Stimulated activated CD4-positive, alpha-beta T cell treated with anti-CD3 and anti-CD28 coated beads, Interleukin-12 subunit alpha, Interleukin-12 subunit beta, amount 100 ng/mL, for 4 hours (primary cell): ENCODE measurements around the gene CMTM4.
"Not testable (repeated sequence)": the region's sequence is repeated elsewhere in the genome, so short reads cannot be mapped to it uniquely, and the experiment has no call there.

ENCODE experiments used
- DNase-seq: peaks from one replicate; pipeline ENCODE4 v3.0.0-alpha.2; 2020

CMTM4 gene

GRCh38 chr16:66611911-66612310 lies 84.6 kb downstream of the CMTM4 start:
- DNase-seq, result not testable (repeated sequence)

GRCh38 chr16:66610111-66610820 lies 86.3 kb downstream of the CMTM4 start:
- no peak for DNase-seq

GRCh38 chr16:66609139-66609510 lies 87.4 kb downstream of the CMTM4 start:
- DNase-seq, result no peak

DNA sequence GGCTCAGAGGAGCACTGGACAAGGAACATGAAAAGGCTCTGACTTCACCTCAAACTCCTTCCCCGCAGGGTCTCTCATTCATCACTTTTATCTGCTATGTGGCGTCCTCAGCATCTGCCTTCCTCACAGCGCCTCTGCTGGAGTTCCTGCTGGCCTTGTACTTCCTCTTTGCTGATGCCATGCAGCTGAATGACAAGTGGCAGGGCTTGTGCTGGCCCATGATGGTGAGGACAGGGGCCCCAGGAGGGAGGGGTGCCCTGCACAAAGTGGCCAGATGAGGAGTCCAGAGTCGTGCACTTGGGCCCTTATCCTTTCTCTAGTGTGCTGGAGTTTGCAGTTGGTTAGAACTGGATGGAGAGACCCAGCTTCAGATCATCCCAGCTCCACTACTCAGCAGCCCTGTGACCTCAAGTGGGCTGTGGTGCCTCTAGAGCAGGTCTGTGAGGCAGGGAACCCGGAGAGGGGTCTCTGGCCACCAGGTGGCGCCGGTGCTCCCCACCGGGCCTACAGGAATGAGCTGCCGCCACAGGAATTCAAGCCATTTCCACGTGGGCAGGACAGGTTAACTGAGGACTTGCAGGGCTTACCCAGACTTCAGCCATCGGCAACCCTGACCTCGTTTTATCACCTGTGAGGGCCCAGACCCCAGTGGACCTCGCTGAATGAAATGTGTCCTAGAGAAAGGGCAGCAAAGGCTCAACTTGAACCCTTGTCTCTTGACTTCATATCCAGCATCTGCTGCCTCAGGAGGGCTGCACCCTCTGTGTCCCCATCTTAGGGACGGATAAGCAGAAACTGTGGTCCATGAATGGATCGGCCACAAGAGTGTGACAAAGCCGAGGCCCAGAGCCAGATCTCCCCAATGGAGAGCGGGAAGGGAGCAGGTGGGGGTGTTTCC lies 88.1 kb downstream of the CMTM4 start:
- DNase-seq, result peak; percentile 87

DNA sequence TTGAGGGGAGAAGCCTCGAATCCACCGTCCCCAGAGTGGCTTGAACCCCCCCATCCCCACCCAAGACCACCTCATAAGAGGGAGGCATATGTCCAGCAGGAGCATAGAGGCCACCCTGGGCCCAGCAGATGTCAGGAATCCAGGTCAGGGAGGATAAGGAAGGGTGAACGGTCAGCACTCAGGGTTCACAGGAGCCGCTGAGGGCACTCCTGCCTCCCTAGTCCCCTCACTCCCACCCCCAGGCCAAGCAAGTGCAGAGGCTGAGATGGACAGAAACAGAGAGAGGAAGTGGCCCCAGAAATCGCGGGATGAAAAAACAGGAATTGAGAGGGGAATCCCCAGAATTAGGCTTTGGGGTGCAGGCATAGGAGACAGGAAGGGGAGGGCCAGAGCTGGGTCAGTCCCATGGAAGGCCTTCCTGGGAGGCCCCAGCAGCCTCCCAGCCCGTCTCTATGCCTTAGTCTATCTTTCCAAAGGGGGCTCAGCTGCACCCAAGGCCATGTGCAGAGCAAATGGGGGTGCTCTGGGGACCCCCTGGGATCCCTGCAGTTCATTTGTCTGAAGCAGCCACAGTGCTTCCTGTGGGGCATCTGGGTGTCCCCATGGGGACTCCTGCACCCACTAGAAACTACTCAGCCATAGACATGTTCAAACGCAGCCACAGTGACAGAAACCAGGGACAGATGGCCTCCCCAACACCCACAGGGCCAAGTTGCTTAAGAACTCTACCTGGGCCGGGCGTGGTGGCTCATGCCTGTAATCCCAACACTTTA lies 90.4 kb downstream of the CMTM4 start:
- DNase-seq, result no peak

- DNase-seq, result peak; percentile 31
These were observed 91.2 kb downstream of the CMTM4 start for GRCh38 chr16:66605177-66605978.

- peak; percentile 75 for DNase-seq
These were observed 92.0 kb downstream of the CMTM4 start, which contains the start of gene CMTM3 for GRCh38 chr16:66604376-66605176. TSS of gene CMTM3 (plus strand) at chr16:66604704. CDS start at chr16:66604806, 102 bp downstream.

- peak; percentile 54 for DNase-seq
These were observed 92.8 kb downstream of the CMTM4 start for GRCh38 chr16:66603537-66604375.

DNA sequence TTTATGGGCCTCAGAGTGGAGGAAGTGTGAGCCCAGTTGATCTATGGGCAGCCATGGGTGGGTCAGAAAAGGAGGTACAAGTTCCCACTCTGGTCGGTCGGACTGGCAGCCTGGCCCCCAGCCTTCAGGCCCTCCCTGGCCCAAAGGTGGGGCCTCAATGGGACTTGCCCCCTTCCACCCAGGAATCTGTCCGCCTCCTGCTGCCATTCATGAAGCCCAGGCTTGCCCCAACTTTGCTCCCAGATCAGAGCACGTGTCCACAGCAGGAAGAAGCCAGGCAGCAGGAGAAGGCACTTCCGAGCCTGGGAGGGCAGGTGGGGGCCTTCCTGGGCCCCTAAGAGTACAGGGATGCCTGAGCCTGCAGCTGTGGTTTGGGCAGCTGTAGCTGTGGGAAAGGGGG lies 95.1 kb downstream of the CMTM4 start:
- no peak for DNase-seq

DNA sequence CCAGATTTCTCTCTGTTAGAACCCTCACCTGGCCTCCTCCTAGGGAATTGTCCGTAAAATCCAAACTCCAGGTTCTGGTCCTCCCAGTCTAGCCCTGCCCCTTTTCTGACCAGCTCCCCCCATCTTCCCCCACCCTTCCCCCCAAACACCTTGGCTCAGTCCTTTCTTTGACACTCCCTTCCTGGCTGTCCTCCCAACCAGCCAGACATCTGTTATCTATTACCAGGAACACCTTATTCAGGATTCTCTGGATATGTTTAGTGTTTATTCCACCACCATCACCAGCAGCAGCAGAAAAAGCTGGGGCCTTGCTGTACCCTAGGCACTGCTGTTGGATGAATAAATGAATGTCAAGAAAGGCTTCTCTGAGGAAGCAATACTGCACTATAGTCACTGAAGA lies 96.1 kb downstream of the CMTM4 start:
- no peak for DNase-seq

- no peak for DNase-seq
These were observed 96.8 kb downstream of the CMTM4 start for GRCh38 chr16:66599726-66600125.

GRCh38 chr16:66598111-66598510 lies 98.4 kb downstream of the CMTM4 start:
- no peak for DNase-seq

DNA sequence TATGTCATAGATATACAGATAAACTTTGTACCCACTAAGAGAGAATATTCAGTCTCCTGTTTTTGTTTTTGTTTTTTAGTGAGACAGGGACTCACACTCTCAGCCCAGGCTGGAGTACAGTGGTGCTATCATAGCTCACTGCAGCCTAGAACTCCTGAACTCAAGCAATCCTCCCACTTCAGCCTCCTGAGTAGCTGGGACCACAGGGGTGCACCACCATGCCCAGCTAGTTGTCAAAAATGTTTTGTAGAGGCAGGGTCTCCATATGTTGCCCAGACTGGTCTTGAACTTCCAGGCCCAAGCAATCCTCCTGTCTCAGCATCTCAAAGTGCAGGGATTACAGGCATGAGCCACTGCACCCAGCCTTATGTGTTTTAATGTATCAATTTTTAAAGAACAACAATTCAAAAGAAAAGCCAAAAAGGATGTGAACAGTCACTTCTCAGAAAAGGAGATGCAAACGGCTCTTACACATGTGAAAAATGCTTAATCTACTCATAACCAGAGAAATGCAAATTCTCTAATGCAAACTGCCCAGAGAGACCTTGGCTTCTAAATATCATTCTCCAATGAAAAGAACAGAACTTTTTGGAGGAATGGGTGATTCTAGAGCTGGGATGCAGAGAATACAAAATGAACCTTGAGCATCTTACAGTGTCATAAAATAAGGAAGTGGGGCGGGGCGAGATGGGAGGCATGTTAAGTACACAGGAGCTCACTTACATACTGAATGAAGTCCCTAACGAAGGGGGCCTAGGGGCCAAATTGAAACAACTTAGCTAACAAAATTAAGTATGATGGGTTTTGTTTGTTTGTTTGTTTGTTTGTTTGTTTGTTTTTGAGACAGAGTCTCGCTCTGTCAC lies 99.3 kb downstream of the CMTM4 start:
- no peak for DNase-seq

DNA sequence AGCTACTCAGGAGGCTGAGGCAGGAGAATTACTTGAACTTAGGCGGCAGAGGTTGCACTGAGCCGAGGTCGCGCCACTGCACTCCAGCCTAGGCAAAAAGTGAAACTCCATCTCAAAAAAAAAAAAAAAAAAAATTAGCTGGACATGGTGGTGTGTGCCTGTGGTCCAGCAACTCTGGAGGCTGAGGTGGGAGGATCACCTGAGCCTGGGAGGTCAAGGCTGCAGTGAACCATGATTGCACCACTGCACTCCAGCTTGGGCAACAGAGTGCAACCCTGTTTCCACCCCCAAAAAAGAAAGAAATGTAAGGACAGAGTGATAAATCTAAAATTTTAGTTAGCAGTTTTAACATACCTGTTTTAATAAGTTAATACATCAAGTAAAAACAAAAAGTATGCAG lies 100.0 kb downstream of the CMTM4 start:
- DNase-seq, result not testable (repeated sequence)

- no peak for DNase-seq
These were observed 101.8 kb downstream of the CMTM4 start for GRCh38 chr16:66594739-66595138.

- DNase-seq, result no peak
These were observed 103.7 kb downstream of the CMTM4 start for GRCh38 chr16:66592814-66593213.

GRCh38 chr16:66592241-66592640 lies 104.3 kb downstream of the CMTM4 start:
- DNase-seq, result no peak

DNA sequence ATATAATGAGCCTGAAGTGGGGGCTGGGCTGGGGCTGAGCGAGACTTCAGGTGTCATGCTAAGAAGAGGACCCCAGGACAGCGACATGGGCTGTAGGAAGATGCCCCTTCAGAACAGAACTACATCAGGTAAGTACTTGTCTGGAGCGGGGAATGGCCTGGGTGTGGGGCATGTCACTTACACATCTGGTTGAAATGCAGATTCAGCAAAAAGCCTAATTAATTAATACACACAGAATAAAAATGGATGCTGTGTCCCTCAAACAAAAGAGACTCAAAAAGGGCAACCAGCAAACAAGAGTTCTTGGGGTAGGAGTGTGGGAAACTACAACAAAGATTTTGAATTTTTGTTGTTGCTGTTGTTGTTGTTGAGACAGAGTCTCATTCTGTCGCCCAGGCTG lies 105.5 kb downstream of the CMTM4 start:
- DNase-seq, result no peak

DNA sequence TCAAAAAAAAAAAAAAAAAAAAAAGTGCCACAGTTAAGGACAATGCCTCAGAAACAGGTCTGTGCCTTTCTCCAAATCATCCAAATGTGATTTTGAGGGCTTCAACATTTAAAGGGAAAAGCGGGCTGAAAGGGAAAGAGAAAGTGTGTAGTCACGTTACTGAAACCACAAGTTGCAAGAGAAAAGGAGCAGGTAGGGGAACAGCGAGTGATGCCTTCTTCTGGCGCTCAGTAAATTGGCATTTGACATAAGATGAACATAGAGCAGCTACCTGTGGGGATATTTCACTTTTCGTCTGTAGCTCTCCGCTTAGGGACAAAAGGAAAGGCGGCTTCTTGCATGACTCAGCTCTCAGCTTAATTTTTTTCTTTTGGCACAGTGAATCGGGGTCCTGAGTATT lies 106.2 kb downstream of the CMTM4 start:
- no peak for DNase-seq
